PC-3 (cell line): Measurements from ENCODE around the gene ZNF524.

Experiments used
- EZH2 ChIP-seq: fragments of 300-600 bp; sonication (generic); IDR thresholded peaks from one replicate; pipeline ENCODE4 v1.6.1; 2017; ENCODE audit warnings: antibody characterized with exemption, mild to moderate bottlenecking, low read length; ENCODE audit not compliant: unreplicated experiment
- EZH2phosphoT487 ChIP-seq: fragments of 300-600 bp; sonication (generic); IDR thresholded peaks from 2 replicates; pipeline ENCODE4 v1.6.1; 2018; ENCODE audit warnings: mild to moderate bottlenecking, antibody characterized with exemption, low read length, borderline replicate concordance
- TF ChIP-seq, protein P1 (sequence below): fragments of 300-600 bp; sonication (generic); conservative IDR thresholded peaks from 2 replicates; pipeline ENCODE4 v1.5.1; 2017; ENCODE audit warnings: antibody characterized with exemption, low read depth, mild to moderate bottlenecking, low read length

DNA sequence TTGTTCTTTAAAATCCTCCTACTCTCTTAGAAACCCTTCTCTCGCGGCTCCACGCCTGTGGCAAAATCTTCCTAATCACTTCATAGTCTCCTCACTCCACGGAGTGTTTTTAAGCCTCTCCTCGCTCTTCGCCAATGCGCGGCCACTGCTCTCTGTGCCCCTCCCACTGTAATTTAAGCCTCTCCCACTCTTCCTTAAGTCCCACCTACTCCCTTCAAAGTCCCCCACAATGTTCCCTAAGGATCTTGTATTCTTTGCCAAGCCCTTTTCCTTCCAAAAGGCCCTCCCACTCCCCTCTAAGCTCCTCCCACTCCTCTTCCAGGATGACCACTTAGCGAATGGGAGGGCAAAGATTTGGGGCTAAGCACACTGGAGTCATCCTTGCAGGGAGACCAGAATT is 2.1 kb upstream of the ZNF524 start:
- TF ChIP-seq EZH2 (no peak), EZH2phosphoT487 (no peak)
- TF ChIP-seq, protein P1, sequence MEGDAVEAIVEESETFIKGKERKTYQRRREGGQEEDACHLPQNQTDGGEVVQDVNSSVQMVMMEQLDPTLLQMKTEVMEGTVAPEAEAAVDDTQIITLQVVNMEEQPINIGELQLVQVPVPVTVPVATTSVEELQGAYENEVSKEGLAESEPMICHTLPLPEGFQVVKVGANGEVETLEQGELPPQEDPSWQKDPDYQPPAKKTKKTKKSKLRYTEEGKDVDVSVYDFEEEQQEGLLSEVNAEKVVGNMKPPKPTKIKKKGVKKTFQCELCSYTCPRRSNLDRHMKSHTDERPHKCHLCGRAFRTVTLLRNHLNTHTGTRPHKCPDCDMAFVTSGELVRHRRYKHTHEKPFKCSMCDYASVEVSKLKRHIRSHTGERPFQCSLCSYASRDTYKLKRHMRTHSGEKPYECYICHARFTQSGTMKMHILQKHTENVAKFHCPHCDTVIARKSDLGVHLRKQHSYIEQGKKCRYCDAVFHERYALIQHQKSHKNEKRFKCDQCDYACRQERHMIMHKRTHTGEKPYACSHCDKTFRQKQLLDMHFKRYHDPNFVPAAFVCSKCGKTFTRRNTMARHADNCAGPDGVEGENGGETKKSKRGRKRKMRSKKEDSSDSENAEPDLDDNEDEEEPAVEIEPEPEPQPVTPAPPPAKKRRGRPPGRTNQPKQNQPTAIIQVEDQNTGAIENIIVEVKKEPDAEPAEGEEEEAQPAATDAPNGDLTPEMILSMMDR = no peak
